Astrocyte of the cerebellum (primary cell): ENCODE results near the gene FBLN7.

Source experiments
- DNase-seq: peaks from one replicate; pipeline ENCODE4 v3.0.0-alpha.2; 2011; ENCODE audit warnings: low read depth
- H3K4me3 ChIP-seq: 2 replicates; pipeline ENCODE4 v1.5.1; 2011; ENCODE audit warnings: mild to moderate bottlenecking, low read depth, low read length, moderate library complexity
- in situ Hi-C: cut with HindIII; loops from 2 replicates; pipeline ENCODE4 v1.10.0; 2017; ENCODE audit warnings: low sequenced_read_pairs
- TF ChIP-seq, protein P1 (sequence below): IDR thresholded peaks from 2 replicates; pipeline ENCODE4 v1.5.1; 2012; ENCODE audit warnings: low read length, low read depth, moderate library complexity, mild to moderate bottlenecking; ENCODE audit errors: missing control alignments

FBLN7 gene

GRCh38 chr2:112170495-112170894 lies 32.3 kb downstream of the FBLN7 start:
- no peak overlapping the region for H3K4me3 ChIP-seq
- in situ Hi-C loops = no loop called here
- no peak for DNase-seq
- TF ChIP-seq, protein P1, sequence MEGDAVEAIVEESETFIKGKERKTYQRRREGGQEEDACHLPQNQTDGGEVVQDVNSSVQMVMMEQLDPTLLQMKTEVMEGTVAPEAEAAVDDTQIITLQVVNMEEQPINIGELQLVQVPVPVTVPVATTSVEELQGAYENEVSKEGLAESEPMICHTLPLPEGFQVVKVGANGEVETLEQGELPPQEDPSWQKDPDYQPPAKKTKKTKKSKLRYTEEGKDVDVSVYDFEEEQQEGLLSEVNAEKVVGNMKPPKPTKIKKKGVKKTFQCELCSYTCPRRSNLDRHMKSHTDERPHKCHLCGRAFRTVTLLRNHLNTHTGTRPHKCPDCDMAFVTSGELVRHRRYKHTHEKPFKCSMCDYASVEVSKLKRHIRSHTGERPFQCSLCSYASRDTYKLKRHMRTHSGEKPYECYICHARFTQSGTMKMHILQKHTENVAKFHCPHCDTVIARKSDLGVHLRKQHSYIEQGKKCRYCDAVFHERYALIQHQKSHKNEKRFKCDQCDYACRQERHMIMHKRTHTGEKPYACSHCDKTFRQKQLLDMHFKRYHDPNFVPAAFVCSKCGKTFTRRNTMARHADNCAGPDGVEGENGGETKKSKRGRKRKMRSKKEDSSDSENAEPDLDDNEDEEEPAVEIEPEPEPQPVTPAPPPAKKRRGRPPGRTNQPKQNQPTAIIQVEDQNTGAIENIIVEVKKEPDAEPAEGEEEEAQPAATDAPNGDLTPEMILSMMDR = no peak

DNA sequence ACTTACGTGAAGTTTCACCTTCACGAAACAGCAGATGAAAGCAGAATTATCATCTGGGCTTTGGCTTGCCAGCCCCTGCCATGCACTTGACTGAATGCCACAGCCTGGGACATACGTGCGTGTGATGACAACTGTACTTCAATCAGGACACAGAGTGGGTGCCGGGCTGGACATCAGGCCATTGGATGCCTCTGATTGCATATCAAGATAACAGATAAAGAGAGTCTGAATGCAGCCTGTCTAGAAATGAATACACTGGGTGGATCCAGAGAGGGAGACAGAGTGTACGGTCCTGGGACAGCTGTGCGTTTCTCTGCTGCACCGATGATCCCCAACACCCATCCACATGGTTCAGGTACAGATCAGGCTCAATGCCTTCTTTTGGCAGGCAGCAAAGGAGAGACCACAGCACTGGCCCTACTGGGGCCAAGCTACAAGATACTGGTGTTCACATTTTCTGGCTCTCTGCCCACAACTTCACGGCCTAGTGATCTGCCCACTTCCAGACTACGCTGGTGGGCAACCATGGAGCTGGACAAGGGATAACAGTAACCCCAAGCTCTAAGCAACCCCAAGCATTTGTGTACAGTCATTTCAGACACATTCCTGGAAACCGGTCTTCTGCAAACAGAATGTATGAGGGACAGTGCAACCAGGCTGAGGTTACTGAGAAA lies 35.6 kb downstream of the FBLN7 start:
- no peak overlapping the region for H3K4me3 ChIP-seq
- TF ChIP-seq, protein P1 = no peak
- in situ Hi-C loops = no loop called here
- DNase-seq = no peak

GRCh38 chr2:112174383-112174782 lies 36.2 kb downstream of the FBLN7 start:
- TF ChIP-seq, protein P1 = no peak
- no peak overlapping the region for H3K4me3 ChIP-seq
- in situ Hi-C loops = no loop called here
- no peak for DNase-seq

- in situ Hi-C loops = no loop called here
- H3K4me3 ChIP-seq = no peak overlapping the region
- TF ChIP-seq, protein P1 = no peak
- DNase-seq = no peak
Measured at GRCh38 chr2:112175333-112175732, 37.1 kb downstream of the FBLN7 start.

DNA sequence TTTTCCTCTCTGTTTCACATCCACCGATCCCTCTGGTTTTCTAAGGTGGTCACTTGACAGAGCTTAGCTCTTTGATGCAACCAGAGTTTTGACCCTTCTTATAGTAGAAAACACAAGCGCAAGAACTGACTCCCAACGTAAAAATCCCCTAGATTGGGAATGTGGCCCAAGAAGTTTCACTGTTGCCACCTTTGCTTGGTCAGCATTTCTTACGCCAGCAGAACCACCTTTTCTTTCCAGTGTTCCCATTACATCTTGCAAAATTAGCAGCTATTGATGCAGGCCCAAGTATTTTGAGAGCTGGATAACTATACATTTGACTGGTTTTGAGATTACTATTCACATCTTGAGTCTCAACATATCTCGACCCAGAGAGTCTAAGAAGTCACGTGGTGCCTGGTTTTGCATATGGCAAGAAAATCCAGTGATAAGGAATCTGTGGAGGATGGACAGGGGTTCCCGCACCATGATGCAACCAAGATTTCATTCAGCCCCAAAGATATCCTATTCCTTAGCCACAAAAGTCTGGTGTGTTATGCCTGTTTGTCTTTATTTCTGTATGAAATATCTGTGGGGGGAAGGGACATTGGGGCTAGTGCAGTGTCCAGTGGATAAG lies 37.9 kb downstream of the FBLN7 start:
- TF ChIP-seq, protein P1 = no peak
- H3K4me3 ChIP-seq = no peak overlapping the region
- no peak for DNase-seq
- in situ Hi-C loops = no loop called here

DNA sequence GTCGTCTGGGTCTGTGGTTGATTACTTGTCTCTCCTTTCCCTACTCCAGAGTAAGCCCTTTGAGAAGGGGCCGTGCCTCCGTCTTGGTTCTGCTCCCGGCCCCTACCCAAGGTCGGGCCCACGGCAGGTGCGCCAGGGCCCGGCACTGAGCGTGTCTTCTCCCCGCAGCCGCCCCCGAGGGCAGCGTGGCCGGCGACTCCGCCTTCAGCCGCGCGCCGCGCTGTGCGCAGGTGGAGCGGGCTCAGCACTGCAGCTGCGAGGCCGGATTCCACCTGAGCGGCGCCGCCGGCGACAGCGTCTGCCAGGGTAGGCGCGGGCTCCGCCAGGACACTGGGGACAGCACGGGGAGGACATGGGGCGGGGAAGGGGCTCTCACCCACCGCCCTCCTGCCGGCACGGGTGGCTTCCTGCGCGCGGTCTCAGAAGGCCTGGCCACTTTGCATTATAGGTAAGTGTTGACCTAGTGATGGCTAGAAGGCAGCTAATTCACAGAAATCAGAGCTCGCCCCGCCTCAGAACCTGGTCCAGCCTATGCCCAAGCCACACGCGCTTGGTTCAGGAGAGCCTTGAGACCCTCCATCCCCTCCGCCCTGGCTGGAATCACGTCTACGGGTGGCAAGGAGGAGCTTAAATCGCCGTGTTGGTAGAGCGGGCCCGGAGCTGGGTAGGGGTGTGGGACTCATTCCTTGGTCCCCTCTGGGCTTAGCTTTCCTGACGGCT lies 43.5 kb downstream of the FBLN7 start:
- no peak for DNase-seq
- in situ Hi-C loops = no loop called here
- TF ChIP-seq, protein P1 = no peak

More for the DNA sequence above, 43.5 kb downstream of the FBLN7 start:
- H3K4me3 ChIP-seq = no peak overlapping the region
